ENCODE data around the gene TTC7B. TPM values are rescaled to one million over a fixed set of nuclear protein-coding genes. Genes with fewer than 3 reads are reported as not detected.

TTC7B gene
- total and polyA plus RNA-seq, 2 of the 8 experiments (the other 6 are each of a cell fraction or from before 2014, with no cell fraction given) = 23.7 to 34.0 TPM

DNA sequence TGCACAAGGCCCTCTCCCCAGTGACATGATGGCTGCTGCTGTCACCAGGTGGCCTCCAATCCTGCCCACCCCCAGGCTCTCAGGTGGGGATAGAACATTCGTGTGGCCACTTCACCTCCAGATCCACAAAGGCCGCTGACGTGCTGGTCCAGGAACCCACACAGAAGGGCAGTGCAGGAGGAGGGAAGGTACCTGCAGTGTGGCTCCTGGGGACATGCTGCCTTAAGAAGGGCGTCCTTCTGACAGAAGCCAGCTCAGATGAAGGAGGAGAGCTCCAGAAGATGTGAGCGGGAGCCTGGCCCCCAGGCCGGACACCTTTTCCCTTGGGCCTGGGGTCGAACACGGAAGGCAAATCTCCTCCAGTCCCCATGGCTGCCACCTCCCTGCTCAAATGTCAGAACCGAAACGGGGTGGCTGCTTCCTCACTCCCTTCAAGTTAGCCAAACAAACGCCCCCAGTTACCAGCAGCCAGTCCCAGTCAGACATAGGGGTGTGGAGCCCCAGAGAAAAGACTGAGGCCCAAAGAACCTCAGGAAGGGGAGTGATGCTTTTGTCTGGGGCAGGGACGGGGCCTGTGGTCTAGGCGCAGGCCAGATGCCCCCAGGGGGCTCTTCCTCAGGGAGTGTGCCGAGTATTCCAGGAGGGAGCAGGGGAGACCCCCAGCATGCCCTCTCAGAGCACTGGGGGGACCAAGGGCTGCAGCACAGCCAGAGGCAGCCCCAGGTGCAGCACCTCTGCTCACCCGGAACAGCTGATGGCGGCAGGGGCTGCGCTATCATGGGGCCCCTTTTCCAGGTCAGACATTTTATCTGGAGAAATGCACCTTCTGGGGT is 263.5 kb downstream of the TTC7B start:
- Histone ChIP-seq H3K4me3 (ENCODE audit: extremely low read depth in 1 of 4, insufficient read depth in 2 of 4, low read depth in 3 of 4, low read length in 4 of 4) (no peak overlapping the region), H3K23ac (ENCODE audit: insufficient read length) (no peak overlapping the region), H3K27ac (ENCODE audit: low read depth, low read length) (no peak overlapping the region), H3K18ac (ENCODE audit: extremely low read depth, low read length) (peak overlapping the region; percentile 24; the same call in 1 of the 2 replicates), H3K56ac (replicated peaks; ENCODE audit: insufficient read length, low read depth, low read length) (no peak overlapping the region), H2BK5ac (ENCODE audit: low read depth, low read length) (0 out of 2 replicates have a peak overlapping the region, but pooled peaks have one; percentile 16), H3K27me3 (replicated peaks in 1 of 4; ENCODE audit: control insufficient read depth in 3 of 4, extremely low read depth in 1 of 4, insufficient read depth in 3 of 4, low read length in 3 of 4) (no peaks in the 10 kb centered on the region; a peak in 1 of 7 replicates), H4K91ac (replicated peaks; ENCODE audit: insufficient read length, low read length) (no peak overlapping the region), H3K9me3 (ENCODE audit: insufficient read depth in 2 of 2, low read depth in 1 of 2, low read length in 1 of 2) (peaks cover 3 to 8% of the 10 kb centered on the region in 2 experiments; a peak in 2 of 4 replicates), H2BK20ac (ENCODE audit: low read length) (no peak overlapping the region), H3K4me2 (ENCODE audit: insufficient read depth in 1 of 2, low read depth in 2 of 2, low read length in 2 of 2) (no peak overlapping the region), H3K36me3 (ENCODE audit: control insufficient read depth in 2 of 4, insufficient read depth in 4 of 4, low read length in 3 of 4) (no peaks in the 10 kb centered on the region), H3K14ac (ENCODE audit: insufficient read length) (no peak overlapping the region), H3K9ac (replicated peaks in 1 of 4; ENCODE audit: extremely low read depth in 1 of 4, low read depth in 3 of 4, low read length in 3 of 4) (no peak overlapping the region), H3K23me2 (ENCODE audit: low read depth, low read length) (no peaks in the 10 kb centered on the region), H2BK120ac (replicated peaks; ENCODE audit: low read depth, low read length) (no peak overlapping the region), H3K79me1 (ENCODE audit: low read depth, low read length) (no peaks in the 10 kb centered on the region), H2BK12ac (ENCODE audit: low read depth, low read length) (no peak overlapping the region), H3K4me1 (replicated peaks in 1 of 4; ENCODE audit: control insufficient read depth in 3 of 4, insufficient read depth in 4 of 4, low read length in 3 of 4) (peaks cover 0 to 17% (median 14%) of the 10 kb centered on the region in 4 experiments; a peak in 6 of 7 replicates), H2AFZ (ENCODE audit: low read length) (no peak overlapping the region), H4K8ac (ENCODE audit: extremely low read depth, insufficient read depth, low read length) (no peak overlapping the region), H3K4ac (replicated peaks; ENCODE audit: insufficient read length, low read depth, low read length) (no peak overlapping the region), H4K5ac (ENCODE audit: insufficient read length, low read depth, low read length) (no peak overlapping the region), H2AK5ac (ENCODE audit: low read depth, low read length) (0 out of 2 replicates have a peak overlapping the region, but pooled peaks have one; percentile 82), H2BK15ac (ENCODE audit: low read length) (no peak overlapping the region), H4K20me1 (replicated peaks in 1 of 2; ENCODE audit: control insufficient read depth in 1 of 2, insufficient read depth in 2 of 2, low read length in 2 of 2) (no peaks in the 10 kb centered on the region), H3K79me2 (ENCODE audit: control insufficient read depth in 1 of 2, insufficient read depth in 2 of 2, low read length in 2 of 2) (no peaks in the 10 kb centered on the region)
- POLR2A ChIA-PET (ENCODE audit: partially characterized antibody) = no interaction called here
- CTCF ChIA-PET (ENCODE audit: partially characterized antibody) = interaction anchor here (0.7 to 2.0 kb wide), 14 partner anchors 8 to 233 kb away, joined by 3 to 10 read pairs (median 4); no protein-coding TSS in a partner anchor
- 91% methylated on average over 15 of the region's 17 CpGs; no CpG with 5 or more reads in 1 of the 2 experiments for WGBS, 2 experiments (ENCODE audit: extremely low coverage in 1 of 2, insufficient coverage in 1 of 2, insufficient read length in 1 of 2, insufficient replicate concordance in 2 of 2, low coverage in 1 of 2, low lambda C conversion rate in 2 of 2, missing lambda C conversion rate in 1 of 2)
- DNase-seq (ENCODE audit: low read depth in 1 of 2, low spot score in 2 of 2) (no peak), FAIRE-seq (no peak)
- TF ChIP-seq SRF (IDR thresholded peaks at IDR 0.05; ENCODE audit: low read depth, low read length) = no peak
- no peak for TF ChIP-seq CEBPB (IDR thresholded peaks at IDR 0.05; ENCODE audit: low read depth, low read length)
- TF ChIP-seq ASH2L (IDR thresholded peaks at IDR 0.05; ENCODE audit: low read length) = no peak
- TF ChIP-seq SP1 (IDR thresholded peaks at IDR 0.05; ENCODE audit: low read depth, low read length) = no peak
- no peak for TF ChIP-seq YY1 (IDR thresholded peaks at IDR 0.05; ENCODE audit: low read depth, low read length)
- no peak for TF ChIP-seq TCF12 (IDR thresholded peaks at IDR 0.05; ENCODE audit: low read depth, low read length)
- TF ChIP-seq KDM4A (IDR thresholded peaks at IDR 0.05; ENCODE audit: low read depth, low read length, severe bottlenecking) = no peak
- no peak for TF ChIP-seq PHF8 (conservative IDR thresholded peaks at IDR 0.05; ENCODE audit: low read depth, low read length)
- TF ChIP-seq KDM1A (IDR thresholded peaks at IDR 0.05; ENCODE audit: borderline replicate concordance, low read length) = no peak
- no peak for TF ChIP-seq NANOG (IDR thresholded peaks at IDR 0.05; ENCODE audit: insufficient read depth, low read depth, low read length, poor library complexity, severe bottlenecking)
- no peak for TF ChIP-seq SAP30 (IDR thresholded peaks at IDR 0.05; ENCODE audit: insufficient read depth, insufficient replicate concordance, low read length)
- no peak for TF ChIP-seq CREB1 (IDR thresholded peaks at IDR 0.05)
- TF ChIP-seq BRCA1 (IDR thresholded peaks at IDR 0.05; ENCODE audit: low read depth, low read length) = no peak
- no peak for TF ChIP-seq POLR2A (IDR thresholded peaks at IDR 0.05; ENCODE audit: control extremely low read depth in 1 of 2, low read depth in 2 of 2, low read length in 2 of 2)
